Uterus (tissue), 2 donors: ENCODE data around the gene SEPTIN11.

Experiments used
- POLR2A ChIP-seq, 2 donors: fragments of 450-650 bp; IDR thresholded peaks; one replicate each; pipeline ENCODE4 v1.6.1; 2016; ENCODE audit warnings: antibody characterized with exemption in 2 of 2, mild to moderate bottlenecking in 1 of 2, moderate library complexity in 1 of 2
- TF ChIP-seq, protein P1 (sequence below), 4 experiments: fragments of 200-600 bp in 2 of 4; fragments of 450-650 bp in 2 of 4; sonication (generic) in 2 of 4; IDR thresholded peaks; one replicate each; pipeline ENCODE4 v1.5.1; 2016 to 2019; ENCODE audit warnings: antibody characterized with exemption in 4 of 4, mild to moderate bottlenecking in 2 of 4, moderate library complexity in 1 of 4

DNA sequence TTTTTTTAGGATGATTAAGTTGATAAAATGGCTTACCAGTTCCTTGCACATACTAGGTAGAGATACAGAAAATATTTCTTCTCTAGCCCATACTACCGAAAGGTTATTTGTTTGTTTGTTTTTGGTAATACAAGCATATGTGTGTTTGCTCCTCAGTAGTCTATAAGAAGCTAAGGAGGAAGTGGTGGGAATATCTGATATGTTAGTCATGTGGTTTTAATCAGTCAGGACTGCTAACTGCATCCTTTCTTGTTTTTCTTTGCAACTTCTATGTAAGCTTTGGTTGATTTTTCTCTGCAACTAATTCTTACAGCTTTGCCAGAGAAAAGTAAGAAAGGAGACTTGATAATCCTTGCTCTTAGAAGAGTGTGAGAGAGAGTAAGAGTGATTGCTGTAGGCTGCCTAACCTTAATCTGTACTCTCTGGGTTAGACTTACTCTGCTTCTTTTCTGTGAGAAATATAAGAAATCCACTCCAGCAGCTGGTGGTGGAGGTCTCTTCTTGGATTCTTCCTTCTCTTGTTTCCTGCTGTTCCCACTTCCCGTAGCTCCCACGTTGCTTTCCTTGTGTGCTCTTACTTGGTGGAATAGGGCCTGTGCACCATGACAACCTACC lies 28.3 kb downstream of the SEPTIN11 start:
- TF ChIP-seq, protein P1, sequence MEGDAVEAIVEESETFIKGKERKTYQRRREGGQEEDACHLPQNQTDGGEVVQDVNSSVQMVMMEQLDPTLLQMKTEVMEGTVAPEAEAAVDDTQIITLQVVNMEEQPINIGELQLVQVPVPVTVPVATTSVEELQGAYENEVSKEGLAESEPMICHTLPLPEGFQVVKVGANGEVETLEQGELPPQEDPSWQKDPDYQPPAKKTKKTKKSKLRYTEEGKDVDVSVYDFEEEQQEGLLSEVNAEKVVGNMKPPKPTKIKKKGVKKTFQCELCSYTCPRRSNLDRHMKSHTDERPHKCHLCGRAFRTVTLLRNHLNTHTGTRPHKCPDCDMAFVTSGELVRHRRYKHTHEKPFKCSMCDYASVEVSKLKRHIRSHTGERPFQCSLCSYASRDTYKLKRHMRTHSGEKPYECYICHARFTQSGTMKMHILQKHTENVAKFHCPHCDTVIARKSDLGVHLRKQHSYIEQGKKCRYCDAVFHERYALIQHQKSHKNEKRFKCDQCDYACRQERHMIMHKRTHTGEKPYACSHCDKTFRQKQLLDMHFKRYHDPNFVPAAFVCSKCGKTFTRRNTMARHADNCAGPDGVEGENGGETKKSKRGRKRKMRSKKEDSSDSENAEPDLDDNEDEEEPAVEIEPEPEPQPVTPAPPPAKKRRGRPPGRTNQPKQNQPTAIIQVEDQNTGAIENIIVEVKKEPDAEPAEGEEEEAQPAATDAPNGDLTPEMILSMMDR (IDR thresholded peaks at IDR 0.05): no peak
- no peak for TF ChIP-seq POLR2A (IDR thresholded peaks at IDR 0.05)
